H9 (cell line): Measurements from ENCODE around the gene CDH4. TPM values are rescaled to one million over a fixed set of nuclear protein-coding genes. Genes with fewer than 3 reads are reported as not detected.

Source experiments
- DNase-seq: peaks from one replicate; pipeline ENCODE4 v3.0.0-alpha.2; 2017
- H2AFZ ChIP-seq: one replicate; pipeline ENCODE4 v1.6.1; 2013; ENCODE audit warnings: mild to moderate bottlenecking, low read length, control low read depth, moderate library complexity
- H2AK5ac ChIP-seq: 2 replicates; pipeline ENCODE4 v1.6.1; 2013; ENCODE audit warnings: low read length, control low read depth, mixed read lengths; ENCODE audit not compliant: insufficient read length
- H2BK120ac ChIP-seq: one replicate; pipeline ENCODE4 v1.6.1; 2013; ENCODE audit warnings: low read depth, mild to moderate bottlenecking, low read length, control low read depth, inconsistent platforms; ENCODE audit not compliant: poor library complexity, severe bottlenecking
- H2BK12ac ChIP-seq: 2 replicates; pipeline ENCODE4 v1.6.1; 2013; ENCODE audit warnings: low read length, control low read depth, mixed read lengths, low read depth; ENCODE audit not compliant: insufficient read length
- H2BK15ac ChIP-seq: 2 replicates; pipeline ENCODE4 v1.6.1; 2013; ENCODE audit warnings: low read depth, low read length, control low read depth
- H2BK20ac ChIP-seq: one replicate; pipeline ENCODE4 v1.6.1; 2013; ENCODE audit warnings: low read depth, mild to moderate bottlenecking, low read length, control low read depth, inconsistent platforms; ENCODE audit not compliant: poor library complexity, severe bottlenecking
- H2BK5ac ChIP-seq: 2 replicates; pipeline ENCODE4 v1.6.1; 2013; ENCODE audit warnings: low read length, control low read depth, mixed read lengths; ENCODE audit not compliant: insufficient read length
- H3K14ac ChIP-seq: 2 replicates; pipeline ENCODE4 v1.6.1; 2013; ENCODE audit warnings: low read length, control low read depth; ENCODE audit not compliant: insufficient read depth
- H3K18ac ChIP-seq: 2 replicates; pipeline ENCODE4 v1.6.1; 2013; ENCODE audit warnings: low read depth, mild to moderate bottlenecking, mixed read lengths, low read length, control low read depth; ENCODE audit not compliant: insufficient read length
- H3K23ac ChIP-seq: 2 replicates; pipeline ENCODE4 v1.6.1; 2013; ENCODE audit warnings: low read length, control low read depth, mixed read lengths, low read depth; ENCODE audit not compliant: insufficient read length
- H3K23me2 ChIP-seq: 2 replicates; pipeline ENCODE4 v1.6.1; 2013; ENCODE audit warnings: low read depth, mild to moderate bottlenecking, mixed read lengths, low read length, control low read depth; ENCODE audit not compliant: insufficient read length, poor library complexity, severe bottlenecking
- H3K27ac ChIP-seq: 2 replicates; pipeline ENCODE4 v1.5.1; 2013; ENCODE audit warnings: low read length, control low read depth, mixed read lengths, low read depth; ENCODE audit not compliant: insufficient read length
- H3K27me3 ChIP-seq: 2 replicates; pipeline ENCODE4 v1.6.1; 2013; ENCODE audit warnings: low read length, control low read depth, inconsistent platforms; ENCODE audit not compliant: insufficient read depth
- H3K4ac ChIP-seq: 2 replicates; pipeline ENCODE4 v1.6.1; 2013; ENCODE audit warnings: low read depth, mild to moderate bottlenecking, control low read depth, inconsistent platforms, low read length, moderate library complexity
- H3K4me1 ChIP-seq: 2 replicates; pipeline ENCODE4 v1.6.1; 2013; ENCODE audit warnings: low read length, control low read depth, inconsistent platforms; ENCODE audit not compliant: insufficient read depth
- H3K4me2 ChIP-seq: 2 replicates; pipeline ENCODE4 v1.6.1; 2013; ENCODE audit warnings: low read length, control low read depth, mixed read lengths; ENCODE audit not compliant: insufficient read length, insufficient read depth
- H3K56ac ChIP-seq: 2 replicates; pipeline ENCODE4 v1.6.1; 2013; ENCODE audit warnings: low read depth, mild to moderate bottlenecking, mixed read lengths, low read length, control low read depth; ENCODE audit not compliant: insufficient read length
- H3K79me1 ChIP-seq: 2 replicates; pipeline ENCODE4 v1.6.1; 2013; ENCODE audit warnings: low read depth, mild to moderate bottlenecking, moderate library complexity, low read length, control low read depth, inconsistent platforms; ENCODE audit not compliant: insufficient read depth, poor library complexity, severe bottlenecking
- H3K79me2 ChIP-seq: 2 replicates; pipeline ENCODE4 v1.6.1; 2013; ENCODE audit warnings: low read length, control low read depth, inconsistent platforms; ENCODE audit not compliant: insufficient read depth
- H3K9ac ChIP-seq: 2 replicates; pipeline ENCODE4 v1.6.1; 2013; ENCODE audit warnings: low read length, control low read depth, mixed read lengths; ENCODE audit not compliant: insufficient read length; ENCODE audit errors: extremely low read depth
- H3K9me3 ChIP-seq: one replicate; pipeline ENCODE4 v1.6.1; 2013; ENCODE audit warnings: low read depth, low read length, inconsistent platforms; ENCODE audit not compliant: control insufficient read depth
- H3T11ph ChIP-seq: one replicate; pipeline ENCODE4 v1.6.1; 2013; ENCODE audit warnings: mild to moderate bottlenecking, low read length, control low read depth, inconsistent platforms
- H4K20me1 ChIP-seq: one replicate; pipeline ENCODE4 v1.6.1; 2013; ENCODE audit not compliant: control insufficient read depth, insufficient read length, insufficient read depth
- H4K5ac ChIP-seq: 2 replicates; pipeline ENCODE4 v1.6.1; 2013; ENCODE audit warnings: low read depth, mild to moderate bottlenecking, mixed read lengths, low read length, control low read depth; ENCODE audit not compliant: insufficient read length
- H4K8ac ChIP-seq: replicated peaks from 2 replicates; pipeline ENCODE4 v1.6.1; 2013; ENCODE audit warnings: low read length, control low read depth, mixed read lengths, low read depth; ENCODE audit not compliant: insufficient read length
- H4K91ac ChIP-seq: 2 replicates; pipeline ENCODE4 v1.6.1; 2013; ENCODE audit warnings: low read depth, mild to moderate bottlenecking, moderate library complexity, mixed read lengths, low read length, control low read depth; ENCODE audit not compliant: insufficient read length
- H3K27ac Mint-ChIP-seq, 3 experiments: 2 replicates in 2 of 3; 3 replicates in 1 of 3; pipeline ENCODE4 v1.8.0; 2020 to 2021; ENCODE audit warnings: mixed read lengths in 3 of 3, mild to moderate bottlenecking in 1 of 3, moderate library complexity in 1 of 3
- H3K27me3 Mint-ChIP-seq: 2 replicates; pipeline ENCODE4 v1.8.0; 2021; ENCODE audit warnings: low read depth, mild to moderate bottlenecking, moderate library complexity, mixed read lengths
- H3K36me3 Mint-ChIP-seq, 3 experiments: 2 replicates in 2 of 3; 3 replicates in 1 of 3; pipeline ENCODE4 v1.8.0; 2020 to 2021; ENCODE audit warnings: low read depth in 3 of 3, mixed read lengths in 3 of 3; ENCODE audit not compliant: insufficient read depth in 1 of 3
- H3K4me1 Mint-ChIP-seq, 2 experiments: 2 replicates each; pipeline ENCODE4 v1.8.0; 2020; ENCODE audit warnings: mixed read lengths in 2 of 2
- H3K4me3 Mint-ChIP-seq, 2 experiments: 2 replicates in 1 of 2; 3 replicates in 1 of 2; pipeline ENCODE4 v1.8.0; 2020 to 2021; ENCODE audit warnings: mild to moderate bottlenecking in 2 of 2, mixed read lengths in 2 of 2, moderate library complexity in 1 of 2
- H3K9me3 Mint-ChIP-seq, 2 experiments: 2 replicates in 1 of 2; 3 replicates in 1 of 2; pipeline ENCODE4 v1.8.0; 2020; ENCODE audit warnings: mild to moderate bottlenecking in 2 of 2, mixed read lengths in 2 of 2, moderate library complexity in 1 of 2
- WGBS: extraction: QIAGEN DNeasy Blood & Tissue Kit; methylation state at CpG from one replicate; pipeline ENCODE4 v1.1.7; 2013; ENCODE audit warnings: missing lambda C conversion rate, low lambda C conversion rate, mixed read lengths; ENCODE audit not compliant: insufficient read length; ENCODE audit errors: extremely low coverage; 5-methylcytosine and 5-hydroxymethylcytosine counted together
- total RNA-seq: library from RNA; stranded (reverse); gene quantifications from 2 replicates; pipeline ENCODE4 v1.2.1, GENCODE V29; 2021
- TF ChIP-seq, protein P1 (sequence below): fragments of 200-600 bp; sonication (generic); conservative IDR thresholded peaks from 3 replicates; pipeline ENCODE4 v1.8.0; 2021; ENCODE audit warnings: antibody characterized with exemption, mild to moderate bottlenecking

The CDH4 gene
- total RNA-seq, 1 experiment from 2014 or later: 3.0 TPM

- H3K4me1 ChIP-seq: no peaks in the 10 kb centered on the region; the same call in 1 of the 2 replicates
- H3K27me3 ChIP-seq: no peaks in the 10 kb centered on the region
- no peak overlapping the region for H3K56ac ChIP-seq
- no peak overlapping the region for H2BK12ac ChIP-seq
- no peak overlapping the region for H2BK5ac ChIP-seq
- TF ChIP-seq, protein P1, sequence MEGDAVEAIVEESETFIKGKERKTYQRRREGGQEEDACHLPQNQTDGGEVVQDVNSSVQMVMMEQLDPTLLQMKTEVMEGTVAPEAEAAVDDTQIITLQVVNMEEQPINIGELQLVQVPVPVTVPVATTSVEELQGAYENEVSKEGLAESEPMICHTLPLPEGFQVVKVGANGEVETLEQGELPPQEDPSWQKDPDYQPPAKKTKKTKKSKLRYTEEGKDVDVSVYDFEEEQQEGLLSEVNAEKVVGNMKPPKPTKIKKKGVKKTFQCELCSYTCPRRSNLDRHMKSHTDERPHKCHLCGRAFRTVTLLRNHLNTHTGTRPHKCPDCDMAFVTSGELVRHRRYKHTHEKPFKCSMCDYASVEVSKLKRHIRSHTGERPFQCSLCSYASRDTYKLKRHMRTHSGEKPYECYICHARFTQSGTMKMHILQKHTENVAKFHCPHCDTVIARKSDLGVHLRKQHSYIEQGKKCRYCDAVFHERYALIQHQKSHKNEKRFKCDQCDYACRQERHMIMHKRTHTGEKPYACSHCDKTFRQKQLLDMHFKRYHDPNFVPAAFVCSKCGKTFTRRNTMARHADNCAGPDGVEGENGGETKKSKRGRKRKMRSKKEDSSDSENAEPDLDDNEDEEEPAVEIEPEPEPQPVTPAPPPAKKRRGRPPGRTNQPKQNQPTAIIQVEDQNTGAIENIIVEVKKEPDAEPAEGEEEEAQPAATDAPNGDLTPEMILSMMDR: no peak
- H3K9me3 ChIP-seq: no peaks in the 10 kb centered on the region
- H3T11ph ChIP-seq: no peak overlapping the region
- no peak overlapping the region for H3K14ac ChIP-seq
- no peaks in the 10 kb centered on the region for H3K23me2 ChIP-seq
- no peak overlapping the region for H4K5ac ChIP-seq
- no CpG with 5 or more reads among the region's 17 CpGs for WGBS
- H2AFZ ChIP-seq: no peak overlapping the region
- H3K79me2 ChIP-seq: no peaks in the 10 kb centered on the region
- H4K20me1 ChIP-seq: no peaks in the 10 kb centered on the region
- no peak overlapping the region for H2AK5ac ChIP-seq
- H2BK20ac ChIP-seq: no peak overlapping the region
- DNase-seq: no peak
- H3K79me1 ChIP-seq: no peaks in the 10 kb centered on the region
- no peak overlapping the region for H3K4me2 ChIP-seq
- Mint-ChIP-seq H3K4me3 (no peak overlapping the region), H3K27me3 (peaks cover 15% of the 10 kb centered on the region), H3K36me3 (no peaks in the 10 kb centered on the region), H3K4me1 (peaks cover 17 to 21% of the 10 kb centered on the region in 2 experiments), H3K27ac (no peak overlapping the region), H3K9me3 (no peaks in the 10 kb centered on the region)
- no peak overlapping the region for H3K23ac ChIP-seq
- no peak overlapping the region for H3K9ac ChIP-seq
- H3K4ac ChIP-seq: no peak overlapping the region
- H3K18ac ChIP-seq: no peak overlapping the region
- no peak overlapping the region for H3K27ac ChIP-seq
- H2BK120ac ChIP-seq: no peak overlapping the region
- H2BK15ac ChIP-seq: no peak overlapping the region
- H4K8ac ChIP-seq: no peak overlapping the region
- no peak overlapping the region for H4K91ac ChIP-seq
Observed at GRCh38 chr20:61297986-61298385, 45.9 kb downstream of the CDH4 start.
